Amniotic epithelial cell (primary cell): ENCODE measurements around the gene FADS6.

Source experiments
- DNase-seq: peaks from one replicate; pipeline ENCODE4 v3.0.0-alpha.2; 2010; ENCODE audit warnings: low read depth

FADS6 gene, protein sequence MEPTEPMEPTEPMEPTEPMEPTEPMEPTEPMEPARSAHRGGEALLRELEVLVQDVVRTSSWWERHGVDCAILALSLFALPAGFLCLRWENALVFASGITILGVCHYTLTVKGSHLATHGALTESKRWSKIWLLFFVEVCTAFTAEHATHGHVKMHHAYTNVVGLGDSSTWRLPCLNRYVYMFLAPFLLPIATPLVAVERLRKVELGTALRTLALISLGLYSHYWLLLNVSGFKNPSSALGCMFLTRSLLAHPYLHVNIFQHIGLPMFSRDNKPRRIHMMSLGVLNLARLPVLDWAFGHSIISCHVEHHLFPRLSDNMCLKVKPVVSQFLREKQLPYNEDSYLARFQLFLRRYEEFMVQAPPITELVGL

DNA sequence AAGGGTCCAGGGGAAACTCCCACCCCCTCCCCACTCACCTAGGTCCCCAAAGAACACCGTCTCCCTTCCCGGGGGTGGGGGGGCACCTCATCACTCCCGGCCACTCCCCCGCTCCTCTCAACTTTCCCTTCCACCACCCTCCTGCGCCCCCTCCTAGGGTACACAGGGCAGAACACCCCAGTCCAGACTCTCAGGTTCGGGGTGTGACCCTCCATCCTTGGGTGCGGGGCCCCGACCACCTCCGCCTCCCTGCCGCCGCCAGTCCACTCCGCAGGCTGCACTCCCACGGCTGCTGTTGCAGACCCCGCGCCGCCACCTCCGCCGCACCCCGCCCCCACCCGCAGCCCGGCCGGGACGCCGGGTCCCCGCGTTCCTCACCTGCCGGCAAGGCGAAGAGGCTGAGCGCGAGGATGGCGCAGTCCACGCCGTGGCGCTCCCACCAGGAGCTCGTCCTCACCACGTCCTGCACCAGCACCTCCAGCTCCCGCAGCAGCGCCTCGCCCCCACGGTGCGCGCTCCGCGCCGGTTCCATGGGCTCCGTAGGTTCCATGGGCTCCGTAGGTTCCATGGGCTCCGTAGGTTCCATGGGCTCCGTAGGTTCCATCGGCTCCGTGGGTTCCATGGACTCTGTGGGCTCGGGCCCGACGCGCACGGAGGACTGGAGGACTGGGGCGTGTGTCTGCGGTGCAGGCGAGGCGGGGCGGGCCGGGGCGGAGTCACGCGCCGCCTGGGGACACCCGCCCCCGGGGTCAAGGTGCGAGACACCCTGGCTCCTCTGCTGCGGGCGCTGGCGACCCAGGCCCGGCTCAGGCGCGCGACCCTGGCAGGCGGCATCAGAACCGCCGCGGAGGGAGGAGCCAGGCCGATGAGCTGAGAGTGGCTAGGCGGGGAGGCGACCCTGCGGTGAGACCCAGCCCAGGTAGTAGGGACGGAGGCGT lies at the start of gene FADS6:
Gene FADS6, minus strand, starts transcription at position 660 of the 938 bp plus-strand sequence. Its CDS starts 38 bp downstream, at position 622.
- DNase-seq: no peak

DNA sequence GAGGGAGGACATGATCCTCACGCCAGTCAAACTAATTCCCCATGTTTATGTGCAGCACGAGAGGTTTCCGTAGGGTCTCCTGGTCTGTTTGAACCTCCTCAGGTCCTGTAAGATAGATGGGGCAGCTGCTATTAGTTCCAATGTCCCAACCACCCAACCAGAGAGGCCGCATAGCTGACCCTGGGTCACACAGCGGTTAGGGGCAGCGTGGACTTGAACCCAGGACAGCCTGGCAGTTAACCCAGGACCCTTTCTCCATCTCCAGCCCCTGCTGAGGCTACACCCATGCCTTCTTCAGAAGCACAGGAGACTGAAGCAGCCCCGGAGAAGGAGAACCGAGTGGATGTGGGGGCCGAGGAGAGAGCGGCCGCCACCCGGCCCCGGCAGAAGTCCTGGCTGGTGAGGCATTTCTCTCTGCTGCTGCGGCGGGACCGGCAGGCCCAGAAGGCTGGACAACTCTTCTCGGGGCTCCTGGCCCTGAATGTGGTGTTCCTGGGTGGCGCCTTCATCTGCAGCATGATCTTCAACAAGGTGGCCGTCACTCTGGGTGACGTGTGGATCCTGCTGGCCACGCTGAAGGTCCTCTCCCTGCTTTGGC lies 47.8 kb upstream of the FADS6 start:
- no peak for DNase-seq

DNA sequence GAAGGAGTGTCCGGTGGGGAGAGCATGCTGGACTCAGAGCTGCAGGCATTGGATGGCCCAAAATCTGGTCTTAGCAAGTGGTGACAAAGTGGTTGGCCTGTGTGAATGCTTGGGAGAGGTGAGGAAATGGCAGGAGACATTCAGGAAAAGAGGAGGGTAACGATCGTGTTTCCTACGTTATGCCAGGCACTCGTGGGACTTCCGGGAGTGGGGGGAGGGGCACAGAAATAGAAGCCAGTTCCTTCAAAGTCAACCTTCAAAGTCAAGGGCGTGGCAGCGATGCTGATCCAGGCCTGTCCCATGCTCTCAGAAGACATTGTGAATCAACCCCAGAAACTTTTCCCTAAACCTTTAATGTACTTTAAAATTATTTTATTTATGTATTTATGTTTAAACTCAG lies 46.1 kb upstream of the FADS6 start:
- no peak for DNase-seq

DNA sequence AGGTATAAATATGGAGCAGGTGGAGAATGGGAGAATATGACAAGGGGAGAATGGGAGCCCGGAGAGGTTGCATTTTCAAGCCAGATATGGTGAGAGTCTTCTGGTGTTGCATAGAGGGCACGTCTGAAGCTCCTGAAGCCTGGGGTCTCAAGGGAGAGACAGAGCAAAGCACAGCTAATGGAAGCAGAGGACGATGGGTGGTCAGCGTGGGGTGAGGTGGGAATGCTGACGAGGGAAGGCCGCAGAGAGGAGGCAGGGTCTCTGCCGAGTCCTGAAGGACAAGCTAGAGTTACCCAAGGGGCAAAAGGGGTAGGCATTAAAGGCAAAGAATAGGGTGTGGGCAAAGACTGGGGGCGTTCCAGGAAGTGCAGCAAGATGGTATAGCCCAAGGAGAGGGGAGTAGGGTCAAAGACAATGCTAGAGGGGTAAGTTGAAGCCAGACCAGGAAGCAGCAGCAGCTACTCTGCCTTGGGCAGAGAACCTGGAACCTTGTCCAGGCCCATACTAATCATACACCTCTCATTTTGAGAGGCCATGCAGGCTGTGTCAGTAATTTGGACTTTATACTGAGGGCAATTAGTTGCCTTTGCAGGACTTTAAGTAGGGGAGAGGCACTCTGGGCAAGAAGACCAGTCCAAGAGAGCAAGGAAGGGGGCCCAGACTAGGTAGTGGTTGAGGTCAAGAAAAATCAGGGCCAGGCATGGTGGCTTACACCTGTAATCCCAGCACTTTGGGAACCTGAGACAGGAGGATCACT lies 44.9 kb upstream of the FADS6 start:
- no peak for DNase-seq

DNA sequence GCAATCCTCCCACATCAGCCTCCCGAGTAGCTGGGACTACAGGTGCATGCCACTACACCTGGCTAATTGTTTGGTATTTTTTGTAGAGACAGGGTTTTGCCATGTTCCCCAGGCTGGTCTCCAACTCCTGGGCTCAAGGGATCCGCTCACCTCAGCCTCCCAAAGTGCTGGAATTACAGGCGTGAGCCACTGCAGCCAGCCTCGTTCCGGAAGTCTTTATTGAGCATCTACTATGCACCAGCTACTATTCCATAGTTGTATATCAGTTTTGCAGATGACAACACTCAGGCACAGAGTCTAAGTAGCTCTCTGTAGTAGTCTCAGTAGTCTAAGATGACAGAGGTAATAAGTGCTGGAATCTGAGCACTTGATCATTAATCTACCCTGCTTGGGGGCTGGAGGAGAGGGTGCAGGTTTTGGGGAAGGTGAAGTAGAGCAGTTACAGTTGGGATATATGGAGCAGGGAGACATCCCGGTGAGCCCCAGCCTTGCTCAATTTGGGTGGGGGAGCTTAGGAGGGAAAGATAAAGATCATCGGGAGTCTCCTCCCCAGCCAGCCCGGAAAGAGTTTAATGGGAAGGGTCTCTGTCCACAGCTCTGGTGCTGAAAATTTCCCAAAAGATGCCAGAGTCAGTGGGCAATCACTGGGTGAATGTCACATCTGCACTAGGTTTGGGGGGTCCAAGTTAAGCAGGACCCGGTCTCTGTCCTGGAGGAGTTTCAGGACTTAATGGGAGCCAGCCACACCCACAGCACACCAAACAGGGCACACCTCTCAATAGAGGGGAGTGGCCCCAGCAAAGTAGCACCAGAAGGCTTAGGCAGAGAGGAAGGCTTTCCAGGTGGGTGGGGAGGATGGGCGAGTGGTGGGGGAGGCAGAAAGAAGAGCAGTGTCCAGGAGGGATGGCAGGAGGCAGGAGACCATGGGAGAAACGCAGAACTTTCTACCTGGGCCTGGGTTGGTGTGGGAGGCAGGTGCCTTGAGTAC lies 43.9 kb upstream of the FADS6 start:
- DNase-seq: peak; percentile 9

DNA sequence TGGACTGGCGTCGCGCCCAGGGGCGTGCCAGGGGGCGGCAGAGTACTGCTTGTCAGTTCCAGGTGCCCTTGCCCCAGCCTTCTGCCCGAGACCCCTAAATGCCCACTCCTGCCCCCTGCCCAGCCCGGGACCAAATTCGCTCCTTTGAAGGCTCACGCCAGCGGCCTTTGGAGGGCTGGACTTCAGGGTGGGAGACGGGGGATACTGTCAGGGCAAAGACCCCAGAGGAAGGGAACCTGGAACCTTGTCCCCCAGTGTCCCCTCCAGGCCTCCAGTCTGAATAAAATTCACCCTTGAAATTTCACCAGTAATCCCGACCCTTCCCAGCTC lies 43.0 kb upstream of the FADS6 start:
- no peak for DNase-seq

DNA sequence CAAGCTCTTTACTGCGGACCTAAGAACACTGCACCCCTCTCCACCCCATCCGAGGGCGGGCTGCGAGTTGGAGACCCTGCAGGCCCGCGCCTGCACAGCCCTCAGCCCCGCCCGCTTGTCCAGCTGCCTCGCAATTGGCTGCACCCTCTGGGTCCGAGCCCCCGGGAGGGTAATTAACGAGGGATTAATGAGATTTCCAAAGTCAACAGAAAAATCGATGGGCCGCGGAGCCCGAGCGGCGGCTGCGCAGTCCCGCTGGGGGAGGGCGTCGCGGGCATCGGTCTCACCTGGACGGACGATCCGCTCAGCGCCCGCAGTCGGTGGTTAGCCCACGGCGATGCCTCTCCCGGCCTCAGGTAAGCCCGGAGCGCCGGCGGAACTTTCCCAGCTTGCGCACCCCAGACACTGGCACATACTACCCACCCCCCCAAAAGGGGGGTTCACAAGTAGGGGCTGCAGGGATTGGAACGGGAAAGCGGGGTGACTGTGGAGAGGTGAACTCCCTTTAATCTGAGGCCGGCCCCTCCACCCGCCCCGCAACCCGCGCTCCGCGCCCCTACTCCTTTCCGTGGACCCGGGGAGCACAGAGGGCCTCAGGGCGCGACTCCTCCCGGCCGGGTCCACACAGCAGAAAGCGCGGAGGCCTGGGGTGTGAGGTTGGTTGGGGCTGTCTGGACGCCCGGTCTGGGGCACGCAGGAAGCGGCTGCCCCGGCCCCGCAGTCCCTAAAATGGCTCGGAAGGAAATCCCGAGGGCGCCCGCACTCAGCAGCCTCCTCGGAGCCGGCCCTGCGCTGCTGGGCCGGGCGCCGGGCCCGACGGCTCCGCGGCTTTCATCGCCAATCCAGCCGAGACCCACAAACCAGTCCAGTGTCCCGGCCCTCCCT lies 42.4 kb upstream of the FADS6 start, which contains the start of gene OTOP3:
Gene OTOP3, plus strand, starts transcription at position 314 of the 885 bp plus-strand sequence. Its CDS starts 24 bp downstream, at position 338.
- DNase-seq: no peak

DNA sequence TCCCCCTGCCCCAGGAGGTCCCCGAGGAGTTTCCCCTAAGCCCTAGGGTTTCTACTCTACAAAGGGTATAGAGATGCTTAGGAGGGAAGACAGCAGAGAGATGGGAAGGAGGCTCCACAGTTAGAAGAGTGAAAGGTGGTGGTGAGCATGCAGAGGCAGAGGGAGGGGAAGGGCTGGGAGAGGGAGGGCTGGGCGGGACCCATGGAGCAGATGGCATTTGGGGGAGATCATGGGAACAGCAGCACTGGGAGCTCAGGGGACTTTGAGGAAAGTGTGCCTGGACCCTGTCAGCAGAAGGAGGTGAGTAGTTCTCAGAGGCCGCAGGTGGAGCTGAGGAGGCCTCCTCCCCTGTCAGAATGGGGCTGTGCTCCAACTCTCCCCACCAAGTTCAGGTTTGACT lies 41.6 kb upstream of the FADS6 start:
- no peak for DNase-seq

DNA sequence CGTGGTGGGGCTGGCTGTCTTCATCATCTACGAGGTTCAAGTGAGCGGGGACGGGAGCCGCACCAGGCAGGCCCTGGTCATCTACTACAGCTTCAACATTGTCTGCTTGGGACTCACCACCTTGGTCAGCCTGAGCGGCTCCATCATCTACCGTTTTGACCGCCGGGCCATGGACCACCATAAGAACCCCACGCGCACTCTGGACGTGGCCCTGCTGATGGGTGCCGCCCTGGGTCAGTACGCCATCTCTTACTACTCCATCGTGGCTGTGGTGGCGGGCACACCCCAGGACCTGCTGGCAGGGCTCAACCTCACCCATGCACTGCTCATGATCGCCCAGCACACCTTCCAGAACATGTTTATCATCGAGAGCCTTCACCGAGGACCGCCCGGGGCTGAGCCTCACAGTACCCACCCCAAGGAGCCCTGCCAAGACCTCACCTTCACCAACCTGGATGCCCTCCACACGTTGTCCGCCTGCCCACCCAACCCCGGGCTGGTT lies 37.2 kb upstream of the FADS6 start:
- no peak for DNase-seq

DNA sequence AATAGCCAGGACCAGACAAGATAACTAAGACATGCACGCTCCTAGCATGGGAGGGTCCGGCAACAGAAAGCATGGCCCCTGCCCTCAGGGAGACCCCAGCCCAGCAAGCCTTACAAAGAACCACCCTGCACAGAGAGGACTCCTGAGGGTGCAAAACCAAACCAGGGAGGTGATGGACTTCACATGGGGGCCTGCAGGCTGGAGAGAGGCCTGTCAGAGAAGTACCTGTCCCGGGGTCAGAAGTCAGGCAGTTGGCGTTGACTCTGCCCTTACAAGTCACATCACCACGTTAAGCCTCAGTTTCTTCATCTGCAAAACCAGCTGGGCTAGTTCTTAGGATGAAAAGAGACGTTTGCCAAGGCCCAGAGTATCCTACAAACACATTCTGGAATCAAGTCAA lies 35.4 kb upstream of the FADS6 start:
- no peak for DNase-seq

DNA sequence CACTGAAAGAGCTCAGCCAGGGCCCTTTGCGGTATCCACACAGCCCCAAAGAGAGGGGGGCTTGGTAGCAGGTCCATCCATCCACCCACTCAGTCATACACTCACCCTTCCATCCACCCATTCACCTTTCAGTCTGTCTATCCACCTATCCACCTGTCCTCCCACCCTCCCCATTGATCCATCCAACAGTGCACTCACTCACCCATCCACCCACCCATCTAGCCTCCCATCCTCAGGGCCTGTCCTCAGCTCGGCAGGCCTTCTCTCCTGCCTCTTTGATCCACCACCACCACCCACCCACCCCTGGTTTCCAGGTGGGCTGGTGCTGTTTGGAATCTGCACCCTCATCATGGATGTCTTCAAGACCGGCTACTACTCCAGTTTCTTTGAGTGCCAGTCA lies 31.8 kb upstream of the FADS6 start:
- no peak for DNase-seq

DNA sequence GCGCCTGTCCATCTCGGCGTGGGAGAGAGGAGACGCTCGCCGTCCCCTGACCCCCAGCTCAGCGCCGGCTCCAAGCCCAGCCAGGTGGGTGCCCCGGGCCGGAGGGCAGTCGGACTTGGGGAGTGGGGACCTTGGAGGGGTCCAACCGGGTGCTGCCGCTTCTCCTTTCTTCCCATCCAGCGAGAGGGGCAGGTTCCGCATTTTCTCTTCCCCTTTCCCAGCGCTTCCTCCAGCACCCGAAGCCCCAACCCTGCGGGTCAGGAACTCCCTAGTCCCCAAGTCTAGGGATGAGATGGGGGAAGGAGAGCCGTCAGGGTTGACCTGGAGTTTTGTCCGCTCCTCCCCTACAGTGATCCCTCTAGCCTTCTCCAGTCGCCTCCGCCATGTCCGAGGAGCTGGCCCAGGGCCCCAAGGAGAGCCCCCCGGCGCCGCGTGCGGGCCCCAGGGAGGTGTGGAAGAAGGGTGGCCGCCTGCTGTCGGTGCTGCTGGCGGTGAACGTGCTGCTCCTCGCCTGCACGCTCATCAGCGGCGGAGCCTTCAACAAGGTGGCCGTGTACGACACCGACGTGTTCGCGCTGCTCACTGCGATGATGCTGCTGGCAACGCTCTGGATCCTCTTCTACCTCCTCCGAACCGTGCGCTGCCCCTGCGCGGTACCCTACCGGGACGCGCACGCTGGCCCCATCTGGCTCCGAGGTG lies 31.0 kb upstream of the FADS6 start, which contains the start of gene OTOP2:
Gene OTOP2, plus strand, starts transcription at position 24 of the 699 bp plus-strand sequence. Its CDS starts 360 bp downstream, at position 384.
- no peak for DNase-seq

DNA sequence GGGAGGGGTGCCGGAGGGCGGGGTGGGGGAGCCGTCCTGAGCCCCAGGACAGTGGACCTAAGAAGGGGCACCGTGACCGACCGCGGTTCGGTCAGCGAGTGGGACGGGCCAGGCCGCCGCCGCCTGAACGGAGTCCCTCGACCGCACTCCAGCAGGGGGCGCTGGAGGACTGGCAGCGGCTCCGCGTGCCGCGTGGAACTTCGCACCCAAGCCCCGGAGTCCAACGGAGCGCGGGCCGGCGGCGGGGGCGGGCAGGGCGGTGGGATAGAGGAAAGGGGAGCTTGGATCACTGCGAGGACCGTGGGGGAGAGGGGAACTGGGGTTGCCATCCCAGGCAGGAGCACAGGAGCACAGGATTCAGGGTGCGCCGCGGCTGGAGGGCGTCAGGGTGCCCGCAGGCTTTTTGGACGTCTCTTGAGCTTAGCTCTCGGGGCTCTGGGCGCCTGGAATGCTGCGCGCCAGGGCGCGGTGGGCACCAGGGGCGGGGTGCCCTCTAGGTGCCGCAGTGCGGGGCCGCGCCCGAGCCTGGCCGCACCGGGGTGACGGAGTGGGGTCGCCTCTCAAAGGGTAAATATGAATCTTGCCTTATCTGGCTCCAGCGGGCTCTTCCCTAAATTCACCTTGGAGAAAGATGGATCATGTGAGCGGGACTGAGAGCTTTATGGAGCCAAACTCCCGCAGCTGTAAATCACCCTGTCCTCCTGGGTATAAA lies 30.3 kb upstream of the FADS6 start:
- peak; percentile 16 for DNase-seq

DNA sequence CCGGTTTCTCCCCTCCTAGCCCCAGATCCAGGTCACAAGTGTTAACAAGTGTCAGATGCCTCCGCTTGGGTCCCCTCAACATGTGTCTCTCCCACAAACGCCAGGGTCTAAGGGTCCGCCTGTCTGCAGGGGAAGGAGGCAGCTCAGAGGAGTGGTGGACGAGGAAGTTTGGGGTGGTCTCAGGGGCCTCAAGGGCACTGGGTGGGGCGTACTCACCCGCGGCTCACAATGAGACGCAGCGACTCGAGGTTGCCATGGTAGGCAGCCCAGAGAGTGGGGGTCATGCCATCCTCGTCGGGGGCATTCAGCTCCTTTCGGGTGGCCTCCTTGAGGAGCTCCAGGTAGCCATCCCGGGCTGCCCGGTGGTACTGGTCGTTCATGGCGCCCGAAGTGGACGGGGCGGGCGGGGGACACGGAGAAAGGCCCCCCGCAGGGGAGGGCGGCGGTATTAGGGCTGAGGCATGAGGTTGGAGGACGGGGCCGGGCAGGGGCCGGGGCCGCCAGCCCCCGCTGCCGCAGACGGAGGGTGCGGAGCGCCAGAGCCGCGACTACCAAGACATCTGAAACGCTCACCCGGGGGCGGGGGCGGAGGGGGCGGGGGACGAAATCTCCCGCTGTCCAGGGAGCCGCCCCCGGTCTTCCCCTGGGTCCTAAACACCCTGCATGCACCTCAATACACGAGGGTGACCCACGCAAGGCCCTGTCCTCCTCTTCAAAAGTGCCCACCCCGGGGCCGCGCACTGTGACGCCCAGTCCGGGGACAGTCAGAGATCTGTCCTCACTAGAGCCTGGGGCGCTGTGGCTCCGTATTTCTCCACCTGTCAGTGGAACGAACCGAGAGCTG lies 29.5 kb upstream of the FADS6 start, which contains the start of gene USH1G:
Gene USH1G, minus strand, starts transcription at position 562 of the 844 bp plus-strand sequence. Its CDS starts 182 bp downstream, at position 380.
- peak; percentile 7 for DNase-seq

DNA sequence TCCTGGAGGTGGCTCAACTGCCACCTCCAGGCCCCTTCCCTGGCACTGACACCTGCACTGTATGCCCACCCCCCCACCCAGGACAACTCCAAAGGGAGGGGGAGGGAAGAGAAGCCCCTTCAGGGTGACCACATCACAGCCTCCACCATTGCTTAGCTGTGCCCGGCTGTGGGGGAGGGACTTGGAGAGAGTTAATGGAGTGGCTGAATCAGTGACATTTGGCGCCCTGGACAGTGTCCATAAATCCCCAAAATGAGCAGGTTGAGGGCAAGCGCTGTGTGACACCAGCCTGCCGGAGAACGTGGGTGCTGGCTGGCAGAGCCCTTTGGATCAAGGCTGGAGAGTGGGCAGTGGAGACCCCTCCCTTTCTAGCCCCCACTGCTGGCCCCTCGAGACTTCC lies 28.7 kb upstream of the FADS6 start:
- DNase-seq: no peak

DNA sequence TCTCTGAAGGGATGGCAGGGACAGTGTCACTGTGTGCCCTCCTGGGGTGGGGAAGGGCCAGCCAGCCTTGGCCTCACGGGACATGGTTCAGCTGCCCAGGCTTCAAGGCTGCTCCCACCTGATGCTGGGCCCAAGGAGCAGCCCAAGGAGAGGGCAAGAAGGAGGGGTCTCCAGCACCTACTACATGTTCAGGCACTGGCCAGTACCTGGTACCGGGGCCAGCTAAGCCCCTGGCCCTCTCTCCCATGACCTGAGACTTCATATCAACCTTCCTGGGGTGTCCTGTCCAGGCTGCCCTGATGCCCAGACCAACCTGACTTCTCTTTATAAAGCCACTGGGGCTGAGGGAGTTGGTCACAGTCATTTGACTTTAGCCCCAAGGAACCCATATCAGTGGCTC lies 28.3 kb upstream of the FADS6 start:
- no peak for DNase-seq
